Calu3 (cell line): ENCODE measurements around the gene PACS2. TPM values are rescaled to one million over a fixed set of nuclear protein-coding genes. Genes with fewer than 3 reads are reported as not detected.

Experiments
- BruUV-seq: library from RNA; stranded (reverse); fragments of 400-500 nt; replicated peaks from 2 replicates; lab custom pipeline; 2021; lab: Mats Ljungman, UMichigan
- CTCF ChIA-PET: fragments of 300-600 bp; sonication (Branson Sonifier 250); formaldehyde crosslinking; loops from one replicate; lab custom pipeline; 2022; ENCODE audit warnings: antibody characterized with exemption; lab: Charles Lee
- DNase-seq: peaks from one replicate; pipeline ENCODE4 v3.0.0; 2022
- H3K27ac Mint-ChIP-seq: one replicate; pipeline ENCODE4 v1.8.0; 2022; ENCODE audit warnings: mixed read lengths; ENCODE audit not compliant: unreplicated experiment
- H3K27me3 Mint-ChIP-seq: one replicate; pipeline ENCODE4 v1.8.0; 2022; ENCODE audit warnings: mixed read lengths; ENCODE audit not compliant: unreplicated experiment
- H3K36me3 Mint-ChIP-seq: one replicate; pipeline ENCODE4 v1.8.0; 2022; ENCODE audit warnings: mild to moderate bottlenecking, moderate library complexity, mixed read lengths; ENCODE audit not compliant: insufficient read depth, unreplicated experiment
- H3K4me1 Mint-ChIP-seq: one replicate; pipeline ENCODE4 v1.8.0; 2022; ENCODE audit warnings: mild to moderate bottlenecking, low read depth, mixed read lengths; ENCODE audit not compliant: unreplicated experiment
- H3K4me3 Mint-ChIP-seq: one replicate; pipeline ENCODE4 v1.8.0; 2022; ENCODE audit warnings: mild to moderate bottlenecking, low read depth, moderate library complexity, mixed read lengths; ENCODE audit not compliant: unreplicated experiment
- H3K9me3 Mint-ChIP-seq: one replicate; pipeline ENCODE4 v1.8.0; 2022; ENCODE audit warnings: low read depth, mixed read lengths; ENCODE audit not compliant: unreplicated experiment
- CTCF ChIP-seq: fragments of 200-600 bp; IDR thresholded peaks from one replicate; pipeline ENCODE4 v1.8.0; 2022; ENCODE audit warnings: antibody characterized with exemption; ENCODE audit not compliant: unreplicated experiment
- intact Hi-C: fragments of 100-400 bp; cut with micrococcal nuclease; formaldehyde crosslinking; loops from one replicate; pipeline ENCODE4 v1.10.0; 2022; ENCODE audit not compliant: unreplicated experiment
- total RNA-seq: library from RNA; stranded (reverse); gene quantifications from 2 replicates; pipeline ENCODE4 v1.2.3, GENCODE V29; 2022

The PACS2 gene
- total RNA-seq, 1 experiment from 2014 or later = 77.3 TPM

- Mint-ChIP-seq H3K36me3 (peaks cover 6% of the 10 kb centered on the region), H3K27me3 (peaks cover 45% of the 10 kb centered on the region), H3K4me1 (peaks cover 1% of the 10 kb centered on the region), H3K4me3 (no peak overlapping the region), H3K9me3 (no peaks in the 10 kb centered on the region), H3K27ac (no peak overlapping the region)
- CTCF ChIA-PET = interaction anchor here (0.6 kb wide), 1 partner anchor 21 kb away, joined by 3 read pairs; no protein-coding TSS in a partner anchor
- TF ChIP-seq CTCF = no peak
- no peak for DNase-seq
- intact Hi-C loops = no loop called here
- no TSS peak for BruUV-seq
Measured at GRCh38 chr14:105413544-105413886, 99.0 kb downstream of the PACS2 start.

GRCh38 chr14:105414456-105415371 lies 100.2 kb downstream of the PACS2 start:
- Mint-ChIP-seq H3K4me3 (peak overlapping the region; percentile 17), H3K4me1 (peaks cover 8% of the 10 kb centered on the region), H3K27ac (no peak overlapping the region), H3K36me3 (peaks cover 17% of the 10 kb centered on the region), H3K27me3 (peaks cover 33% of the 10 kb centered on the region), H3K9me3 (no peaks in the 10 kb centered on the region)
- TF ChIP-seq CTCF = peak; percentile 66
- intact Hi-C loops = no loop called here
- BruUV-seq = no TSS peak
- peak; percentile 62 for DNase-seq
- CTCF ChIA-PET = interaction anchor here (0.6 kb wide), 1 partner anchor 751 kb away, joined by 8 read pairs; no protein-coding TSS in a partner anchor

- no peak overlapping the region for H3K27ac Mint-ChIP-seq
- H3K9me3 Mint-ChIP-seq = no peaks in the 10 kb centered on the region
- H3K36me3 Mint-ChIP-seq = peaks cover 22% of the 10 kb centered on the region
- H3K27me3 Mint-ChIP-seq = peaks cover 23% of the 10 kb centered on the region
- intact Hi-C loops = no loop called here
- H3K4me1 Mint-ChIP-seq = peaks cover 9% of the 10 kb centered on the region
- DNase-seq = no peak
- CTCF ChIA-PET = interaction anchor here (0.6 kb wide), 1 partner anchor 57 kb away, joined by 3 read pairs; no protein-coding TSS in a partner anchor
- H3K4me3 Mint-ChIP-seq = peak overlapping the region; percentile 17
- no peak for TF ChIP-seq CTCF
- no TSS peak for BruUV-seq
Measured at GRCh38 chr14:105415481-105416428, 101.2 kb downstream of the PACS2 start.

GRCh38 chr14:105416671-105417070 lies 102.1 kb downstream of the PACS2 start:
- TF ChIP-seq CTCF = no peak
- intact Hi-C loops = no loop called here
- CTCF ChIA-PET = interaction anchor here (0.7 kb wide), 1 partner anchor 1330 kb away, joined by 4 read pairs; no protein-coding TSS in a partner anchor
- H3K4me3 Mint-ChIP-seq = no peak overlapping the region
- peaks cover 28% of the 10 kb centered on the region for H3K36me3 Mint-ChIP-seq
- H3K9me3 Mint-ChIP-seq = no peaks in the 10 kb centered on the region
- no peak for DNase-seq
- peaks cover 18% of the 10 kb centered on the region for H3K27me3 Mint-ChIP-seq
- H3K27ac Mint-ChIP-seq = no peak overlapping the region
- BruUV-seq = TSS peak; percentile 43
- H3K4me1 Mint-ChIP-seq = peaks cover 18% of the 10 kb centered on the region
